HG02763 (cell line): Measurements from ENCODE around the gene FAM174A.

Source experiments
- ATAC-seq: cut with Tn5 transposase; IDR thresholded peaks from one replicate; pipeline ENCODE4 v1.9.1; 2021; ENCODE audit warnings: mild to moderate bottlenecking, moderate library complexity; ENCODE audit not compliant: unreplicated experiment

Gene FAM174A

DNA sequence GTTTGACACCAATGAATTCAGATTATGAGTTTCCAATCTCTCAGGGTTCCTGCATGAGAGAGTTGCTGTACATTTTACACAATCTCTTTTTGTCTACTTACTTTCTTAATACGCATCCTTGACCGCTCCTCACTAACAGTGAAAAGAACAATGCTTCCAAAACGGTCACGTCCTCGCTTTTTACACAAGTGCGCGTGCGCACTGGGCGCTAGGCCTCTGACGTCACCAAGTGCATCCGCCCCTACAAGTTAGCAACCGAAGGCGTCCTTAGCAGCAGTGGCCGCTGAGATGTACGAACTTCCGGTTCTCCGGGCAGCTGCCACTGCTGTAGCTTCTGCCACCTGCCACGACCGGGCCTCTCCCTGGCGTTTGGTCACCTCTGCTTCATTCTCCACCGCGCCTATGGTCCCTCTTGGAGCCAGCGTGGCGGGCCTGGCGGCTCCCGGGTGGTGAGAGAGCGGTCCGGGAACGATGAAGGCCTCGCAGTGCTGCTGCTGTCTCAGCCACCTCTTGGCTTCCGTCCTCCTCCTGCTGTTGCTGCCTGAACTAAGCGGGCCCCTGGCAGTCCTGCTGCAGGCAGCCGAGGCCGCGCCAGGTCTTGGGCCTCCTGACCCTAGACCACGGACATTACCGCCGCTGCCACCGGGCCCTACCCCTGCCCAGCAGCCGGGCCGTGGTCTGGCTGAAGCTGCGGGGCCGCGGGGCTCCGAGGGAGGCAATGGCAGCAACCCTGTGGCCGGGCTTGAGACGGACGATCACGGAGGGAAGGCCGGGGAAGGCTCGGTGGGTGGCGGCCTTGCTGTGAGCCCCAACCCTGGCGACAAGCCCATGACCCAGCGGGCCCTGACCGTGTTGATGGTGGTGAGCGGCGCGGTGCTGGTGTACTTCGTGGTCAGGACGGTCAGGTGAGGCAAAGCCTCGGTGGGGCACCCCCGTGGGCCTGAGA lies at the start of gene FAM174A:
FAM174A (plus strand) TSS at position 315 of the 946 bp plus-strand sequence; CDS start at position 472, 157 bp downstream.
- peak; percentile 99 for ATAC-seq

DNA sequence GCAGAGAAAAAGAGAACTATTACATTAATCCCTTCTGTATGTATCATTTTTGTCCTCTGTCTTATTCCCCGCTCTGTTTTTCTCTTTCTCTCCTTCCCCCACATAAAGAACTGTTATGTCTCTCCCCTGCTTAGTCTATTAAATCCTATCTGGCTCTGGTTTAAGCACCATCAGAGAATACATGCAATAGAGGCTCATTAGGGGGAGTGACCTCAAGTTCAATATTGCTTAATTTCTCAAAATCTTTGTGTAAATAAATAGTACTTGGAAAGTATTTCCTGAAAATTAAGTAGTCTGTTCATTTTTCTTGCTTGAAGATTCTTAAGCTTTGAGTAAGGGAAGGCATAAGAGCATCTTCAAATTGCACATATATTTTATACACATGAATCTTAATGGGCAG lies 41.2 kb upstream of the FAM174A start:
- no peak for ATAC-seq

DNA sequence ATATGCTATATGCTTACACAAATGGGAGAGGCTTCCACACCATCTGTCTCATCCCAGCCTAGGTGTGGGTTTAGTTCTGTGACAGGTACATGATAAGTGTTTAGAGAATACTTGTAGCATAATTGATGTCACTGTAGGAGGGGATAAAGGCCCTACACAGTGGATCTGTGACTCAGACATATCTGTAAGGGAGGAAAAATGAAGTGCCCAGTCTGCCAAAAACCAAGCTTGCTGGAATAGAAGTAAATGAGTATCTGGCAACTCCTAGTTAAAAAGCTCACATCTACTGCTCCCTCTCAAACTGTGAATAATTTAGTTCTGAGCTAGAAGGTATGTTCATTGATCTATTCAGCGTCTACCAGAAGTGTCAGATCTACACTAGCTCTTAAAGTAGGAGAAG lies 38.9 kb upstream of the FAM174A start:
- ATAC-seq: no peak

DNA sequence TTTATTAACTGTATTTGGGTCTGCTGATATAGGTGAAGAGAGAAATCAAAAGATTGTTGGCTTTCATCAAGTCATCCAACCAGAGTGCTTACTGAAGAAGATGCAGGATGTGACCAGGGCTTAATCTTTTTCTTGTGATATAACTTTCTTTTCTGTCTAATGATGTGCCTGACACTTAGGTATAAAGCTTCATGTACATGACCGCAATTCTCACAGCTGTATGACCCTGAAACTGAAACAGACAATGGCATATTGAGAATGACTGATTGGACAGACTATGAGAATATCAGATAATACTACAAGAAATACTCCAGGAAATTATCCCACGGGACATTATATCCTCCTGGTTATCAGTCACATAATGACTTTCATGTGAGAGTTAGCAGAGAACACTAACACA lies 32.5 kb upstream of the FAM174A start:
- ATAC-seq: no peak

DNA sequence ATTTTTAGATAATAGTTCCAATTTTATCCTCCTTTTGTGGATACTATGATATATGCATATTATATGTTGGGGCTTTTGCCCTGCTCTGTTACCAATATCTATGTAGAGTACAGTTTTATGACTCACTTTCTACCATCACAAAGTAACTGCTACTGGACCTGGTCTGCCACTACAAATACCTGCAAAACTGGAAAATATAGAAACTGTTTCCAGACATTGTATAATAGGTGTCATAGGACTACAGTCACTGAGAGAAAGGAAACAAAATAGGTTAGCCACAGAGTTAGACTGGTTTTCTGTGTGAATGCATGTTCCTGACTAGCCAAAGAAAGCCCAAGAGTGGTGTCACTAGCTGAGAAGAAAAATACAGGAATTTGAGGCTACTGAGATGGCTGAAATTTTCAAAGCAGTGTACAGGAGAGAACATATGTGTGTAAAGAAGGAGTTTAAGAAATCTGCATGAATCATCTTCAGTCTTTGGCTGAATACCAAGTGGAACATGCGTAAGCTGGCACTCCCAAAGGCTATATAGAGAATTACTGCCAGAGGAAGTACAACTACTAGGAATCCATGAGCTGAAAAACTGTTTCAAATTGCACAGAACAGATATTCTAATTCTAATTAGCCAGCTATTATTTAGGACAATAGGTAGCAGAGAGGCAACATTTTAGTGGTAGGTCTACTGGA lies 29.0 kb upstream of the FAM174A start:
- ATAC-seq: no peak

DNA sequence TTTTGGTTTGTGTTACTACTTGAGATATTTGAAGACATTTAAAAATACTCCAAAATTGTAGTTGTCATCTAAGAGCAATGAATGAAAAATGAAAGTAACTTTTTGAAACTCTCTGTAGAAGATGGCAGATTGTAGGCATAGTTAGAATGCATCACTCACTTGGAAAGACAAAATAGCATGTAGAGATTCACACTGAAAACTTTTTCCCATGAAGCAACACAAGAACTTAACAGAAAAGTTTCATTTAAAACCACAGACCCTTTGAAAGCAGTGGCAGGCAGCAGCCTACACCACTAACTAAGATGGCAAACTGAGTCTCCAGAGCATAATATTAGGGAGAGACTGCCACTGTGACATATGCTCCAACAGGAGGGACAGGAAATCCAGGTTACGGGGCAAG lies 18.9 kb upstream of the FAM174A start:
- no peak for ATAC-seq

DNA sequence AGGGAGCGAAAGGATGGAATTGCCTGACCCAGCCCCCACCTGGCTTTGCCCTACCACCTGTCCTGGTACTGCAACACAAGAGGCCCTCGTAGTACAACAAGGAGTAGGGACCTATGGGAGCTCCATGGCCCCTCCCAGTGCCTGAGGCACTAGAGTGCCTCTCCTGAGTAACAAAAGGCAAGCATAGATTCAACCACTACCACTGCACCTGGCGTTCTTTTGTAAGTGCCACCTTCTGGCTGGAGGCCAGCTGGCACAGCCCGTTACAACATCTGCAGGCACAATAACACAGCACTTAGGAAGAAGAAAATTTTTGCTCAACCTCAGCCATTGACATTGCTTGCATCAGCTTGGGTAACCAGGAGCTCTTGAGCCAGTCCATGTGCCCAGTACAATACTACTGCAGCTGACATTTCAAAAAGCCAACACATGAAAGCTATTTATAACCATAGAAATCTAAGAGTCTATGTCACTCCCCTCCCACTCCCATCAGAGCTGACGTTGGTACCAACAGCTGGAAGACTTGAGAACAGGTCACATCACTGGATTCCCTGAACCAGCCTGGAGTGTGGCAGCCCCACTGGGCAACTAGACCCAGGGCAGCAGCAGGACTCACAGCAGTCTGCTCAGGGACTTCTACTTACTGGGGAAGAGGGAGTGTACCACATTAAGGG lies 17.7 kb upstream of the FAM174A start:
- ATAC-seq: no peak

DNA sequence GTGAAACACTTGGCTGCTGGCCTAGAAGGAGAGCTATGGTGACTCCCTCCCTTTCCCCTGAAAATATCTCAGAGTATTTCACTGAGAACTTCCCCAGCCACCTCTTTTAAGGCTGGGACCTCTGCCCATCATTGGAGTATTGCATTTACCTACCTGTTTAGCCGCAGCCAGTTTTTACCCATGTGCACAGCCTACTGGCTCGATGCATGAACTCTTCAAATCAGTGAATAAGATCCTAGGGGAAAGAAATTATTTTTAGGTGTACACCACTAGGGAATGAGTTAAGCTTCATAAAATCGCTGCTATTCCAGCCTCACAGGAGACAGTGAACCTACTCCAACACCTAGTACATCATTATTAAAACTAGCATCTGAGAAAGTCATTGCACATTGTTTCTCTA lies 16.8 kb upstream of the FAM174A start:
- ATAC-seq: no peak

DNA sequence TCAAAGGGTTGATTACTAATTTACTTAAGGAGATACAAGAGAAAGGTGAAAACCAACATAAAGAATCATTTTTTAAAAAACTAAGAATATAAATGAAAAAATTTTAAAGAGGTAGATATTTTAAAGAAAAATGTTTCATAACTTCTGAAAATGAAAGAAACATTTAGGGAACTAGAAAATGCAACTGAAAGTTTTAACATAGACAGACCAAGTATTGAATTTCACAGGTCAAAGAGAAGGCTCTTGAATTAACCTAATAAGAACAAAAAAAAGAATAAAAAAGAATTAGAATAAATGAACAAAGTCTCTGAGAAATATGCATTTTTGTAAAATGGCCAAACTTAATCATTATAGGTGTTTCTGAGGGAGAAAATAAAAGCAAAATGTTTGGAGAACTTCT lies 16.1 kb upstream of the FAM174A start:
- ATAC-seq: no peak

DNA sequence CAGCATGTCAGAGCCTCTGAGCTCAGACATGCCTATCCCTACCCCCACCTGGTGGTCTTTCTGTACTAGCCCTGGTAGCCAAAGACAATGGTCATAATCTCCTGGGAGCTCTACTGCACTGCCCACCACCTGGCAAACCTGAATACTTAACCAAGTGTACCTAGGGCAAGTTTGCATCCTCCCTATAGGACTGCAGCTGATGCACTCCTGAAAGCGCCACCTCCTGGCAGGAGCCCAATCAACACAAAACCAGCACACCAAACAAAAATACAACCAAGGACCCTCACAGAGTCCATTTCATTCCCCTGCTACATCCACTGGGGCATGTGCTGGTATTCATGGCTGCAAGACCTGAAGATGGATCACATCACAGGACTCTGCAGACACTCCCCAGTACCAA lies 14.8 kb upstream of the FAM174A start:
- no peak for ATAC-seq

DNA sequence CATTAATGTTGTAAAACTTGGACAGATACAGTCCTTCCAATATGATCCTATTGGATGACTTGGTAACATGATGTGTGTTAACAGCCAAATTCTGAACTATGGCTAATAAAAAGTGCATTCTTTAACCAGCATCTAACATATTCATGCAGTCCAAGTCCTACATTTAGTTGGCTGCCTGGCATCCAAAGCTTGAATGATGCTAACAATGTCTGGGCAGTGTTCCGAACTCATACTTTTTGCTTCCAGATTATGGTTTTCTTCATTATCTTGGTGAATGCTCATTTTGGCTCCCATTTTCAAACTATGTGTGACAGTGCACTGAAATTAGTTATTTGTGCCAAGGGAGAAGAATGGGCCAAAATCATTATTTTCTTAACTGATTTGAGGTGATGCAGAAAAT lies 2.8 kb downstream of the FAM174A start:
- ATAC-seq: no peak

DNA sequence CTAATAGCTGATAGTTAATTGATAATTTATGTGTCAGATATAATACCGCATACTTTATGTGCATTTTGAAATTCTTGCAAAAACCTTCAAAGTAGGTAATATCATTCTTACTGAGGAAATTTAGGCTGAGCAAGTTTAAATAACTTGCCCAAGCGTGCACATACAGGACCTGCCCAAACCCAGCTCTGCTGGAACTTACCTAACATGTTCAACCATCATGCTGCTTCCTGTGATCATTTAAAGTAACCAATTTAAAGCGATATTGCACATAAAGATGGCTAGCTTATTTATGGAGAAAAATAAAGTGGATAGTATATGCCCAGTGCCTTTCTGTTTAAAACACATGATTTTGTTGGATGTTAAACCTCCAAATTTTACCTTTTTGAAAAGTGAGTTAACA lies 4.3 kb downstream of the FAM174A start:
- no peak for ATAC-seq

DNA sequence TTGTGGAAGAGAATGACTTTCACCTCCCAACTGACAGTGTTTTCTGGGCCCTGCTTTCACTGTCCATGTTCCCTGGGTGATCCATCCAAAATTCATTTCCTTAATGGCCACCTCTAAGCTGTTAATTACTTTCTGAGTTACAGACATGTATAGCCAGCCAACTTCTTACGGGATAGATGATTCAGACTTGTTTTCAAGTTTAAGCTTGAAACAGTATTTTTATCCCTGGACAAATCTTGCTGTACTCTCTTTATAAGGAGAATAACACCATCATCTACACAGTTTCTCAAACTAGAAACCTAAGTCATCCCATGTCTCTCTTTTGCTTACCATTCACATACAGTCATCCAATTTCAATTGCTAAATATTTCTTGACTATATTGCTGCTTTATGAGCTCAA lies 6.9 kb downstream of the FAM174A start:
- no peak for ATAC-seq

DNA sequence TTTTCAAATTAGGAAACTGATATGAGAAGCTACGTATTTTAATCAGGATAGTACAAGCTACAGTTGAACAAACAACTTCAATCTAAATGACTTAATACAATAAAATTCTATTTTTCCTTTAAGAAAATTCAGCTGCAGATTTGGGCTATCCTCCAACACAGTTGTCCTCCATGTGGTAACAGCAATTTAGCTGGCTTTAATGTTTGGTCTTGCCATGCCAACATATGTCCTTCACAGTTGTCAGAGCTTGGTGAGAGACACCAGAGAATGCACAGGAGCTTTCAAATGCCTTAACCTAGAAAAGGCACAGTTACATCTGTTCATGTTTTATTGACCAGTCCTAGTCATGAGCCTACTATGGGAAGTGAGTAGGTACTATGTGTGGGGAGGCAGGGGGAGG lies 10.8 kb downstream of the FAM174A start:
- ATAC-seq: no peak

DNA sequence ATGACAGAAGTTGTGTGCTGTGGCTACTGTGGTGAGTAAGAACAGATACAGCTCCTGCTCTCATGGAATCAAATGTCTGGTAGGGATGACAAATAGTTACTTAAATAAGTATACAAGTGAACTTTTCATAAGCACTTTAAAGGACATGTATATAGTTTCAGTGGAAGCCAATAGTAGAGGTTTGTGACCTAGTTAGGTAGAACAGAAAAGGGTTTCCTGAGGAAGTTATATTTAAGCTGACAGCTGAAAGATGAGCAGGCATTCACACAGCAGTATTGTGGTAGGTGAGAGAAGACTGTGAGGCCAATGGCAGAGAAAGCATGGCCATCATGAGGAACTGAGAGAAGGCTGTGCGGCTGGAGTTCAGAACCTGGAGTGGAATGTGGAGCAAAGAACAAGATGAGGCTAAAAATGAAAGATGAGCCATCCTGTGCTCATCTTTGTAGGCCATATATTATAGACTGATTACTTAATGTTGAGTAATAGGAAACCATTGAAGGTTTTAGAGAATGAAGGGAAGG lies 15.4 kb downstream of the FAM174A start:
- peak; percentile 81 for ATAC-seq

DNA sequence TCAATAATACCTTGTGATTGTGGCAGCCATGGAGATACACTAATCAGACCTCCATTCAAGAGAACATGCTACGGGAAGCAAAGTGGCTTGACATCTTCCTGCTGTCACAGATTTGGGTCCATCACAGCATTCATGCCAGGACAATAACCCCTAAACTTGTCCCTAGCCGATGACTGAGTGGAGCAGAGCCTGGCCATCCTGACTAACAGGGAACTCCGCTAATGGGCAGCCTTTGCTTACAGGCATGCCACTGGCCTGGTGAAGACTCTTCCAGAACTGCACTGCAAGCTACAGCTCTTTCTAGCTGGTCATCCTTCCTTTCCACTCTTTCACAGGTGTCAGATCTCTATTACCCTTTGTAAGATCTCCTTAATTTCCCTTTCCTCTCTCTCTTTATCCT lies 16.0 kb downstream of the FAM174A start:
- ATAC-seq: no peak

DNA sequence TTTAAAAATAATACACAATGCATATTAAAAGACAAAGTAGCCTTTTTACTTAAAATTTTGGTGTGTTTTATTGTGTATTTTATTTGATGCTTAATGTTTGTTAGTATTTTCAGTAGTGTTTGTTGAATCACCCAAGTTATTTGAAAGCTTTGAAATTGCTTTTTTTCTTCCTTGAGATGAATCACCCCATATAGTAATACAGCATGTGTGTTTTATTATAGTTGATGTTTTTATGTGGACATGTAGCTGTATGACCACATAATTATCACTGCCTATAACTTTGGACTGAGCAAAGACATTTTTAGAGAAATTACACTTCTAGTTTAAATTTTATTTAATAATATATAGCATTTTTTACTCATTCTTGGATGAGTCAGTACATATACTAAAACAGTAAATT lies 18.0 kb downstream of the FAM174A start:
- ATAC-seq: no peak

DNA sequence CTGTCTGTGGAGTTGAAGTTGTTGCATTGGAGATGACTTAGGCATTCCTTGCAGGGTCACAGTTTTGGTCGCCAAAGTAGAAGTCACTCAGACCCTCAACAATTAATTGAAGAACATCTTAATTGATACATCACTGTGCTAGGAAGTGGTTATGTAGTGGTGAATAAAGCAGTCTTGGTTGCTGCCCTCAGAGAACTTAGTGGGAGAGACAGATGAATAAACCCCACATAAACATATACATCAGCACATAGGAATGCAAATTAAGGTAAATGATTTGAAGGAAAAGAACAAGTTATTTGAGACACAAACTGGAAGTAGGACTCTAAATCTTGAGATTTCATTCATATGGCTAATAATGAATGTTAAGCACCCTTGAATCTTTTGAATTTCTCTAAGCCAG lies 25.7 kb downstream of the FAM174A start:
- no peak for ATAC-seq

DNA sequence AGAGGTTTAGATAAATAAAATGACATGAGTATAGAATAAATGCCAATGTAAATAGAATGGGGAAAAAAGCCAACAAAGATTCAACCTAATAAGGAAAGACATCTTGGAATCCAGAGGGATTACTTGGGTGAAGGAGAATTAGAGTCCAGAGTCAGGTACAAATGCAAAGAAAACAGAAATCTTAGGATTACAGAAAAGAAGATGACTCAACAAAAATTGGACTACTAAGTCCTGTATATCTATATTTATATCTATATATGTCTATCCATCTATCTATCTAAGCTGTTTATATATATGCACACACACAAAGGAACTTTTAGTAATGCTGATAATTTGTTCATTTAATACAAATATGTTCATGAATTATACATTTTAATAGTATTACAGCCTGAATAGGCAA lies 27.6 kb downstream of the FAM174A start:
- ATAC-seq: no peak

DNA sequence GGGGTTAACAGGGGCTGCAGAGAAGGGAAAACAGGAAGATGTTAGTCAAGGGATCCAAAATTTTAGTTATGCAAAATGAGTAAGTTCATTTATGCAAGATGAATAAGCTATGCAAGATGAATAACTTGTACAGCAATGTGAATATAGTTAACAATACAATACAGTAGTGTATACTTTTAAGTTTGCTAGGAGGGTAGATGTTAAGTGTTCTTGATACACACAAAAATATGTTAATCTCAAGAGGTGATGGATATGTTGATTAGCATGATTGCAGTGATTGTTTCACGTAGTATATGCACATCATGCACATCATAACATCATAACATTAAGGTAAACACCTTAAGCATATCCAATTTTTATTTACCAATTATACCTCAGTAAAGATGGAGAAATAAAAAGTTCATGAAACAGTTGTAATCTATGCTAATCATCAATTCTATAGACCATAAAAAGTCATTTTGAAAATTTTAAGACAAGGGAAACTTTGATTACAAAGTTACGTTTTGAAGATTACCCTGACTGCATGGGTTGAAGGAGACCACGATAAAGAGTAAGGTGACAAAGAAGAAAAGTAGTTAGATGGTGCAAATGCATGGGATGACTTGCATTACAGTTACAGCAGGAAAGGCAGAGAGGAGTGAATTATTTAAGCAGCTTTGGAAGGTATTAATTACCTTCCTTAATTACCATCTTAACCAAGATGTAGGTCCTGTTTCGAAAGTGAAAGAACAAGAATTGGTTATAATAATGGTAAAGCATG lies 31.4 kb downstream of the FAM174A start:
- no peak for ATAC-seq

DNA sequence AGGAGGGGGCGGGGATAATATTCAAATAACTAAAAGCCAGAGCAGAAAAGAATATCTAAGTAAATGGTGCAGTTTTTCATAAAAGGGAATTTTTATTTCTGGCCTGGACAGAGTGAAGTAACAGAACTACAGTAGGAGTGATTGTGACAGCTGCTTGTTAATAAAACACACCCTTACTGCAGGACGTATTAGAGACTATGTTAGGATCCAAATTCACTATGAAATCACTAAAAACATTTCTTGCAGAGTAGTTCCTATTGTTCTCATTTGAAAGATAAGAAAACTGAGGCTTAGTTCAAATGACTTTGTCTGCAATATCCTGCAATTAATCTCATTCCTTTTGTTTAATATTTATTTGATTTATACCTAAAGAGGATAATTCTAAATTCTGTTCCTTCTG lies 39.5 kb downstream of the FAM174A start:
- ATAC-seq: no peak
